Fibroblast of skin of abdomen (primary cell): ENCODE measurements around the gene RRP7A.
"Not testable (repeated sequence)": the region's sequence is repeated elsewhere in the genome, so short reads cannot be mapped to it uniquely, and the experiment has no call there.

Experiments used
- DNase-seq: peaks from one replicate; pipeline ENCODE4 v3.0.0-alpha.2; 2013

RRP7A gene

GRCh38 chr22:42536166-42536565 lies 16.6 kb upstream of the RRP7A start:
- DNase-seq, result no peak

- DNase-seq, result not testable (repeated sequence)
Observed at GRCh38 chr22:42535082-42535731, 15.6 kb upstream of the RRP7A start.

- no peak for DNase-seq
Observed at GRCh38 chr22:42533638-42533977, 14.0 kb upstream of the RRP7A start.

- DNase-seq, result not testable (repeated sequence)
Observed at GRCh38 chr22:42531401-42532084, 11.9 kb upstream of the RRP7A start.

GRCh38 chr22:42529435-42529834 lies 9.8 kb upstream of the RRP7A start:
- not testable (repeated sequence) for DNase-seq

GRCh38 chr22:42528591-42529307 lies 9.2 kb upstream of the RRP7A start:
- DNase-seq, result no peak

GRCh38 chr22:42522546-42522945 lies 3.0 kb upstream of the RRP7A start:
- DNase-seq, result no peak

GRCh38 chr22:42521228-42521546 lies 1.6 kb upstream of the RRP7A start:
- DNase-seq, result no peak

GRCh38 chr22:42518638-42519524 lies 715 bp downstream of the RRP7A start:
- DNase-seq, result not testable (repeated sequence)

- not testable (repeated sequence) for DNase-seq
Observed at GRCh38 chr22:42517103-42517502, 2.5 kb downstream of the RRP7A start.

- DNase-seq, result no peak
Observed at GRCh38 chr22:42515896-42516295, 3.7 kb downstream of the RRP7A start.

GRCh38 chr22:42515304-42515703 lies 4.3 kb downstream of the RRP7A start:
- DNase-seq, result not testable (repeated sequence)

GRCh38 chr22:42514331-42514730 lies 5.3 kb downstream of the RRP7A start:
- DNase-seq, result not testable (repeated sequence)

GRCh38 chr22:42512273-42512990 lies 7.2 kb downstream of the RRP7A start:
- peak; percentile 20 for DNase-seq

GRCh38 chr22:42511401-42511891 lies 8.2 kb downstream of the RRP7A start:
- no peak for DNase-seq

GRCh38 chr22:42509548-42509947 lies 10.0 kb downstream of the RRP7A start:
- no peak for DNase-seq

- DNase-seq, result not testable (repeated sequence)
Observed at GRCh38 chr22:42508975-42509364, 10.6 kb downstream of the RRP7A start.

GRCh38 chr22:42508327-42508974 lies 11.1 kb downstream of the RRP7A start:
- DNase-seq, result not testable (repeated sequence)

- no peak for DNase-seq
Observed at GRCh38 chr22:42500836-42501179, 18.8 kb downstream of the RRP7A start.

- DNase-seq, result peak; percentile 60
Observed at GRCh38 chr22:42500161-42500835, 19.3 kb downstream of the RRP7A start.

- not testable (repeated sequence) for DNase-seq
Observed at GRCh38 chr22:42499773-42500160, 19.8 kb downstream of the RRP7A start.
